NT2/D1 (cell line): ENCODE results near the gene ACSS3.

Source experiments
- DNase-seq: peaks from one replicate; pipeline ENCODE4 v3.0.0-alpha.2; 2011; ENCODE audit warnings: low read depth, low spot score
- H3K27me3 ChIP-seq: 2 replicates; pipeline ENCODE4 v1.6.0; 2011; ENCODE audit warnings: mild to moderate bottlenecking; ENCODE audit not compliant: insufficient read length, insufficient read depth
- H3K36me3 ChIP-seq: 2 replicates; pipeline ENCODE4 v1.6.1; 2011; ENCODE audit warnings: mild to moderate bottlenecking, low read length, mixed read lengths; ENCODE audit not compliant: insufficient read depth, insufficient read length
- H3K4me1 ChIP-seq: 2 replicates; pipeline ENCODE4 v1.5.1; 2011; ENCODE audit not compliant: insufficient read depth, insufficient read length
- H3K4me3 ChIP-seq: 2 replicates; pipeline ENCODE4 v1.5.1; 2011; ENCODE audit warnings: low read depth; ENCODE audit not compliant: insufficient read length
- H3K9ac ChIP-seq: 2 replicates; pipeline ENCODE4 v1.6.0; 2011; ENCODE audit warnings: low read depth; ENCODE audit not compliant: insufficient read length
- H3K9me3 ChIP-seq: 2 replicates; pipeline ENCODE4 v1.5.1; 2011; ENCODE audit warnings: mild to moderate bottlenecking, low read length; ENCODE audit not compliant: insufficient read depth
- SUZ12 ChIP-seq: IDR thresholded peaks from 2 replicates; pipeline ENCODE4 v1.6.1; 2011; ENCODE audit not compliant: insufficient read length, insufficient read depth; ENCODE audit errors: extremely low read depth
- YY1 ChIP-seq: IDR thresholded peaks from 2 replicates; pipeline ENCODE4 v1.6.1; 2011; ENCODE audit not compliant: insufficient read length, insufficient read depth
- ZNF274 ChIP-seq: IDR thresholded peaks from 2 replicates; pipeline ENCODE4 v1.6.1; 2011; ENCODE audit warnings: mild to moderate bottlenecking, low read depth, low read length

ACSS3 gene

GRCh38 chr12:81147292-81147919 lies 69.5 kb downstream of the ACSS3 start:
- no peaks in the 10 kb centered on the region for H3K36me3 ChIP-seq
- TF ChIP-seq ZNF274 = no peak
- no peak for TF ChIP-seq YY1
- no peak for TF ChIP-seq SUZ12
- no peak overlapping the region for H3K9ac ChIP-seq
- H3K9me3 ChIP-seq = no peaks in the 10 kb centered on the region
- no peaks in the 10 kb centered on the region for H3K27me3 ChIP-seq
- DNase-seq = no peak
- H3K4me3 ChIP-seq = no peak overlapping the region
- no peaks in the 10 kb centered on the region for H3K4me1 ChIP-seq

DNA sequence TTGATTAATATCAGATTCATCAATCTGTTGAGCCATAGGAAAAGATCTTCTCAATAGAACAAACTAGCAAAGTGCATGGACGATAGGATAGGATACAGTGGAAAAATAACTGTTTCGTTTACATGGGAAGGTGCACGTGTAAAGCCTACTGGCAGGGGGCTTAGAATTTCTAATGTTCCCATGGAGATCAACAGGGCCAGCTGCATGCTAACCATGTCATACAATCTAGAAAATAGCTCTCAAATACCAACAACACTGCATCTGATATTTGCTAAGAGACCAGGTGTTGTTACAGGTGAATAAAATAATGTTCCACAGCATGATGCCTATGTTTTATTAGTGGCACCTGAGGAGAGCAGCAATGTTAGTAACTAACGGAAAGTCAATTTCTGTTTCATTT lies 72.5 kb downstream of the ACSS3 start:
- DNase-seq = no peak

GRCh38 chr12:81159856-81160255 lies 82.0 kb downstream of the ACSS3 start:
- Histone ChIP-seq H3K4me3 (no peak overlapping the region), H3K36me3 (no peaks in the 10 kb centered on the region), H3K9me3 (no peaks in the 10 kb centered on the region), H3K27me3 (no peaks in the 10 kb centered on the region), H3K4me1 (no peaks in the 10 kb centered on the region), H3K9ac (no peak overlapping the region)
- no peak for DNase-seq
- TF ChIP-seq ZNF274 (no peak), YY1 (no peak), SUZ12 (no peak)

More for the DNA sequence above, 72.5 kb downstream of the ACSS3 start:
- Histone ChIP-seq H3K27me3 (no peaks in the 10 kb centered on the region), H3K9me3 (no peaks in the 10 kb centered on the region), H3K36me3 (no peaks in the 10 kb centered on the region), H3K4me3 (no peak overlapping the region), H3K9ac (no peak overlapping the region), H3K4me1 (no peaks in the 10 kb centered on the region)
- no peak for TF ChIP-seq ZNF274

DNA sequence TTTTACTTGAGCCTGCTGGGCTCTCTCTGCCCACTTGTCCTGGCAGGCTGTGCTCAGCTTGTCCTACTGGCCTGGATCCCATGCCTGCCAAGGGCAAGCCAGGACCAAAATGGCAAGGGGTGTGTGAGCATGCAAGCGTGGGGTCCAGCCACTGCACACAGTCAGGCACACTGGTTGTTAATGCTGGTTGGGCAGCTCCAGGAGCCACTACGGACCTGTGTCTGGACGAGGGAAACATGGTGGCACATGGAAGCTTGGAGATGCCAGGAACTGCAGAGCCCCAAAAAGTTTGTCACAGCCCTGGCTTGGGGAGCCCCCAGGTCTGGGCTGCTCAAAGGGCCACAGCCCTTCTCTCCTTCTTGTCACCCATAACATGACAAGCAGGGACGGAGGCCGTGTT lies 83.8 kb downstream of the ACSS3 start:
- no peaks in the 10 kb centered on the region for H3K9me3 ChIP-seq
- H3K4me3 ChIP-seq = no peak overlapping the region
- no peaks in the 10 kb centered on the region for H3K27me3 ChIP-seq
- no peak for DNase-seq
- H3K9ac ChIP-seq = no peak overlapping the region
- no peaks in the 10 kb centered on the region for H3K4me1 ChIP-seq
- no peak for TF ChIP-seq YY1
- no peak for TF ChIP-seq SUZ12
- no peak for TF ChIP-seq ZNF274
- H3K36me3 ChIP-seq = no peaks in the 10 kb centered on the region

DNA sequence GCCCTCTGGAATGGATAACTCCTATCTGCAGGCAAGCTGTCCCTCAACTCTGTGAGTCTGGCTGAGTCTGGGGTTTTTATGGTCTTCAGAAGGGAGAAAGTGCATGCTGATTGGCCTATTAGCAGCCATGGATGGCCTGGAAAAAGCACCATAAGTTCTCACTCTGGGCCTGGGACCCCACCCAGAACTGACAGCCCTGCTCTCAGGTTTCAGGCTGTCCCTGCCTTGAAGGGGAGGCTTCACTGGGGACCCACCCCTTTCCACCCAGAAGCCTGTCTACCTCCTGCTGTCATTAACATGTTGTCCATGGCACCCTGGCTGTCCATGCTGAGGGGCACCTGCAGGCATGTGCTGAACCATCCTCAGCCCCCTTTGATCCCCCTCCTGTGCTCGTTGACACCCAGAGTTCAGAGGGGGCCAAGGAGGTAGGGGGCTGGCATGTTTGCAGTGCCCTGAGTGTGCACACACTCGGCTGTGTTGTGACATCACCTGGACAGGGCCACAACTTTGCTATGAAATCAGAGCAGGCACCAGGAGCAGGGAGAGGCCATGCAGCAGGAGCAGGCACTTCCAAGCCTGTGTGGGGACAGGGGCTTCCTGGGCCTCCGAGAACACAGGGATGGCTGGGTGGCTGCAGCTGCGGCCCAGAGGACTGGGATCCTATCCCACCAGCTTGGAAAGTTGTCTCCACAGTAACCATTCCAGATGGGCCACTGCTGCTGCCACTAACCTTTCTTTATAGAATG lies 84.7 kb downstream of the ACSS3 start:
- H3K27me3 ChIP-seq = no peaks in the 10 kb centered on the region
- H3K4me3 ChIP-seq = no peak overlapping the region
- no peak overlapping the region for H3K9ac ChIP-seq
- no peak for DNase-seq
- H3K36me3 ChIP-seq = no peaks in the 10 kb centered on the region
- H3K9me3 ChIP-seq = no peaks in the 10 kb centered on the region
- no peak for TF ChIP-seq YY1
- TF ChIP-seq SUZ12 = no peak
- no peak for TF ChIP-seq ZNF274
- H3K4me1 ChIP-seq = no peaks in the 10 kb centered on the region

- Histone ChIP-seq H3K9me3 (no peaks in the 10 kb centered on the region), H3K4me1 (no peaks in the 10 kb centered on the region), H3K9ac (no peak overlapping the region), H3K4me3 (no peak overlapping the region), H3K36me3 (no peaks in the 10 kb centered on the region), H3K27me3 (no peaks in the 10 kb centered on the region)
- TF ChIP-seq YY1 (no peak), ZNF274 (no peak), SUZ12 (no peak)
- DNase-seq = no peak
Observed at GRCh38 chr12:81164827-81165226, 86.9 kb downstream of the ACSS3 start.

- H3K4me3 ChIP-seq = no peak overlapping the region
- no peaks in the 10 kb centered on the region for H3K27me3 ChIP-seq
- DNase-seq = no peak
- H3K9me3 ChIP-seq = no peaks in the 10 kb centered on the region
- no peak overlapping the region for H3K9ac ChIP-seq
- no peak for TF ChIP-seq ZNF274
- TF ChIP-seq SUZ12 = no peak
- no peak for TF ChIP-seq YY1
- H3K36me3 ChIP-seq = no peaks in the 10 kb centered on the region
- H3K4me1 ChIP-seq = no peaks in the 10 kb centered on the region
Observed at GRCh38 chr12:81166790-81167189, 88.9 kb downstream of the ACSS3 start.
